NCI-H1436 (cell line): ENCODE data around the gene ILKAP.

ENCODE experiments used
- DNase-seq: peaks from one replicate; lab custom pipeline; 2025; lab: John Stamatoyannopoulos, UW

The ILKAP gene

DNA sequence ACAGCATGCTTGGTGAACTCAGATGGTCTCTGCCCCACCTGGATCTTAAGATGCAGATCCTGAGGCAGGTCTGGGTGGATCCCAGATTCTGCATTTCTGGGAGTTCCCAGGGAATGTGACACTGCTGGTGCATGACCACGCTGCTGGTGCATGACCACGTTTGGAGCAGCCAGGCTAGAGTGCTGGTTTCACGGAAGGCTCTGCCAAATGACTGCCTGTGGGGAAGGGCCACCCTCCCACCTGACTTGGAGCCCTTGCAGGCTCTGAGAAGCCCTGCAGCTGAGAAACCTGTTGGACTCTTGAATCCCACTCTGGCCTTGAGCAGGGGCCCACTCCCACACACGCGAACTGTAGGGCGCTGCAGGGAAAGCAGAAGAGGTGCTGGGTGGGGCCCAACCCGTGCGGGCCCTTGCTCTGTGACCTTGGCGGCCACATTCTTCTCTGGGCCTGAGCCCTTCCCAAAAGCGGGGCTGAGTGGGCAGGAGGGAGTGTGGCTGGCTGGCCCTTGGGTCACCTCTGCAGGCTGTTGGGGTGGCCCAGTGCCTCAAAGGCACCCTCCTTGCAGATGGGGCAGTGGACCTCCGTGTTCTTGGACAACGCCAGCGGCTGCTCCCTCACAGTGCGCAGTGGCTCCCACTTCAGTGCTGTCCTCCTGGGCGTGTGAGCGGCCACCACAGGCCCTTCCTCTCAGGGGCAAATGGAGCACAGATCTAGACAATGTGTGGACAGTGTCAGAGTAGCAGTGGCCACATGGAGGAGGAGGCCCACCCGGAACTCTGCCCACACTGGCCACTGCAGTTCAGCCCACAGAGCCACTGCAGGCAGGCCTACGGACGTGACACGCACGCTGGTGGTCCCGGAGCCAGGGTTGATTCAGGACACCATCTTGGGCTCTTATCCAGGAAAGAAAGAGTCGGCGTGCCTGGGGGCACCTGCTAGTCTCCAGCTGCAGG lies 36.8 kb downstream of the ILKAP start:
- no peak for DNase-seq

DNA sequence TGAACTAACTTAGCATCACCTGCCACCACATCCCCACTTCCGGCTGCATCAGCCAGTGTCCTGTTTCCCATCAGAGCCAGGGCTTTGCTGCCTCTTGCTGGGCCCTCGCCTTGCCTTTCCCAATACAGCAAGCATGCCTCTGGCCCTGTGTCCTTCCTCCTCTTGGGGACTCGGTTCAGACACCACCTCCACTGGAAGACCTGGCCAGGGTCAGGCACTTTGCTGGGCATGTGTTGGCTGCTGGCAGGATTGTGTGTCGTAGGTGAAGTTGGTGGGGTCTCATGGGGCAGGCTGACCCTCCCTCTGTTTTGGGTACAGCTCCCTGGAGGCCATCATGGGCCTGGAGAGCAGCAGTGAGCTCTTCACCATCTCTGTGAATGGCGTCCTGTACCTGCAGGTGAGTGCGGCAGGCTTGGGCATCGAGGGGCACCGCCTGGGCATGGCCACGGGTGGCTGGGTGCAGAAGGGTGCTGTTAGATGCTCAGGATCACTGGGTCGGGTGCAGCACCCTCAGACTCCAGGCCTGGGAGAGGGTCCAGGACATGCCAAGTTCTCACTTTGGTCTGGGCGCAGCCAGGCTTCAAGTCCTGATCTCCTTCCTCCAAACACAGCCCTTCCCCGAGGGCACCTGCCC lies 38.1 kb downstream of the ILKAP start:
- DNase-seq, result no peak

DNA sequence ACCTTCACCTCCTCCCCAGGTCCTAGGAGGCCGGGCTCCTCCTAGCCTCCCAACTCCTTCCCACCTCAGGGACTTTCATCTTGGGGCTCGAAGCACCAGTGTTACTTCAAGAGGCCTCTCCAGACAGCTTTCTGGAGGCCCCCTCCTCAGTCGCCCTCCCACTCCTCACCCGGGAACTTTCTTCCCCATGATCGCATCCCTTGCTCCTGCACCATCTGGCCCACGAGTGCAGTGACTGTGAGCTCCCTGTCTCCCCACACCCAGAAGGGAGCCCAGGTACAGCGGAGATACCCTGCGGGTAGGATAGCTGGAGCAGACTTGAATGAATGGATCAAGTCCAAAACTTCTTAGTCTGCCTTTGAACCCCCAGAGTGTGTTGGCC lies 38.6 kb downstream of the ILKAP start:
- DNase-seq, result no peak

DNA sequence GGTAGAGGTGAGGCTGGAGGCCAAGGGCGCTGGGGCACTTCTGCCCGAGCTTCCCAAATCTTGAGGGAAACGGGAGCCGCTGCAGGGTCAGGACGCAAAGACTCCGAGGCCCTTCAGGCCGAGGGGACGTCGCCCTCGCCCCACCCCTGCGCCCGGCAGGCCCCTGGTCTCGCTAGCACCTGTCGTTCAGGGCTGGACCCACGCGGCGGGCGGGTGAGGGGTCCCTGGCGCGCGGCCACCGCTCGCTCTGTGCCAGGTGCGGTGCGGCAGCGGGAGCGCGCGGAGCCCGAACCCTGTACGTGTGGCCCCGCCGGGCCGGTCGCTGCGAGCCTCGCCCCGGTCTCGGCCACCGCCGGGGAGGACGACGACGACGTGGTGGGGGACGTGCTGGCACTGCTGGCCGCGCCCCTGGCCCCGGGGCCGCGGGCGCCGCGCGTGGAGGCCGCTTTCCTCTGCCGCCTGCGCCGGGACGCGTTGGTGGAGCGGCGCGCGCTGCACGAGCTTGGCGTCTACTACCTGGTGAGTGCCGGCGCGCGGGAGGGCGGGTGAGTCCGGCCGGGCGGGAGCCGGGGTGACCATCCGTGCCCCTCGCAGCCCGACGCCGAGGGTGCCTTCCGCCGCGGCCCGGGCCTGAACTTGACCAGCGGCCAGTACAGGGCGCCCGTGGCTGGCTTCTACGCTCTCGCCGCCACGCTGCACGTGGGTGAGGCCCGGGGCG lies 39.9 kb downstream of the ILKAP start:
- DNase-seq, result no peak

DNA sequence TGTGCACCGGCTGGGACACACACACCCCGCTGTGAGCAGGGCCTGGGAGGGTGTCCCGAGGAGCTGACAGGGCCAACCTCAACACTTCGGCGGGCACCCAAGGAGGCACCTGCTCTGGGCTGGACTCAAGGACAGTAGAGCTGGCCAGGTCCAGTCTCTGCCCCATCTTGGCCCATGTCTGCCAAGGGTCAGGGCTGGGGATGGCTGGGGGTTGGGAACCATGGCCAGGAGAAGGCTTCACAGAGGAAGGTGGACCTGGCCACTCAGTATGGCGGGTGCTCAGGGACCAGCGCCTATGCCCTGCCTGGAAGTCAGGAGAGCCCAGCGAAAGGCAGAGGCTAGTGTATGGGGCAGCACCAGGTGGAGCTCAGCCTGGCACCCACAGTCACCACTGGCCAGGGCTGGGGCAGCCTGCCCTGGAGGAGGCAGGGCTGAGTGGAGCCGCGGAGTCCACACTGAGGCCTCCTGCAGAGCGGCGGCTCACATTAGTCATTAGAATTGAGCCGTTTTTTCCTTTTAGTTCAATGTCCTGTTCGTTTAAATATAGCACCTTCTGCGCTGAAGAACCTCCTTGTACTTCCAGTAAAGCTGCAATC lies 40.6 kb downstream of the ILKAP start:
- DNase-seq, result no peak

DNA sequence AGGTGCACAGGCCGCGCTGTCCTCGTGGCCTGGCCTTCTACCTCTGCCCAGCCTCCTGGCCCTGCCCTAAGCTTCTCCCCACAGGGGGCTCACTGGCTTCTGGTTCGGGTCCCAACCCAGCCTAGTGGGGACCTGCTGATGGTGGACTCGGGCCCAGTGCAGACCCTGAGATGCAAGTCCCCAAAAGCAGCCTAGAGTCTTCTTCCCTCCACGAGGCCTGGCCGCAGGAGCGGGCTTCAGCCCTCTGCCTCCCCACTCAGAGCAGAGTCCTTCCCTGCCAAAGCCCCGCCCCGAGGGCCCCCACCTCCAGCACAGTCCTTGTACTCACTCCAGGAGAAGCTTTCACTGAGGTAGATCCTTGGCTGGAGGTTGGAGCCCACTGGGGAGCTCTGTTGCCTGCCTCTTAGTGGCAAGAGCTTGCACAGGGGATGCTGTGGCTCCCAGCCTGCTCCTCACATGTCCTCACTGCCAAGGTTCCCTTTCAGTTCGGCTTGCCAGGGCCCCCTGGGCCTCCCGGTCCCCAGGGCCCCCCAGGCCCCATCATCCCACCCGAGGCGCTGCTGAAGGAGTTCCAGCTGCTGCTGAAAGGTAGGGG lies 41.1 kb downstream of the ILKAP start:
- no peak for DNase-seq

DNA sequence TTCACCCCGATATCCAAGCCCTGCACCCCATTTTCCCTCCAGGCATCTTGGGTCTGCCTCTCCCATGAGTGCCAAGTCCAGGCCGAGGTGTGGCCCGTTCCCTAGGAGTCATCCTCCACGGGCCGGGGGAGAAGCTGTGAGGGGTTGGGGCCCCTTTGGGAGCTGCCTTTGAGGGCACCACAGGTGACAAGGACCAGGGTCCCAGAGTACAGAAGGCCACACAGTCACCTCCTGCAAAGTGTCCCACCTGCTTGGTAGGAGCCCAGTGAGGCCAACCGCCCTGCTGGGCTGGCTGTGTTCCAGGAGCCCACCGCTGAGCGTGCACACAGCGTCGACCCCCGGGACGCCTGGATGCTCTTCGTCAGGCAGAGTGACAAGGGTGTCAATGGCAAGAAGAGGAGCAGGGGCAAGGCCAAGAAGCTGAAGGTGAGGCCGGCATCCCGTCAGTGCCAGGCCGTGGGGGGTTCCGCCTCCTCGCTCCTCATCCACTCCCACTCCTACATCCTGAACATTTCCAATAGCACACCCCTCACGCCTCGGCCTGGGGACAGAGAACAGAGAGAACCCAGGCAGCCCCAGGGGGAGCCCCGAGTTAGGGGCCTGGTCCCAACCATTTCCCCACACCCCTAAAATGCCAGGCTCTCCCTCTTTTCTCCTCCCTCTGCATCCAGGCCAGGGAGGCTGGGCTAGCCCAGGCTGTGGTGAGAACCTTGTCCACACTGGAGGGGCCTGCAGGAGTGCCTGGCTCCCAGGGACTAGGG lies 42.0 kb downstream of the ILKAP start:
- DNase-seq, result no peak

DNA sequence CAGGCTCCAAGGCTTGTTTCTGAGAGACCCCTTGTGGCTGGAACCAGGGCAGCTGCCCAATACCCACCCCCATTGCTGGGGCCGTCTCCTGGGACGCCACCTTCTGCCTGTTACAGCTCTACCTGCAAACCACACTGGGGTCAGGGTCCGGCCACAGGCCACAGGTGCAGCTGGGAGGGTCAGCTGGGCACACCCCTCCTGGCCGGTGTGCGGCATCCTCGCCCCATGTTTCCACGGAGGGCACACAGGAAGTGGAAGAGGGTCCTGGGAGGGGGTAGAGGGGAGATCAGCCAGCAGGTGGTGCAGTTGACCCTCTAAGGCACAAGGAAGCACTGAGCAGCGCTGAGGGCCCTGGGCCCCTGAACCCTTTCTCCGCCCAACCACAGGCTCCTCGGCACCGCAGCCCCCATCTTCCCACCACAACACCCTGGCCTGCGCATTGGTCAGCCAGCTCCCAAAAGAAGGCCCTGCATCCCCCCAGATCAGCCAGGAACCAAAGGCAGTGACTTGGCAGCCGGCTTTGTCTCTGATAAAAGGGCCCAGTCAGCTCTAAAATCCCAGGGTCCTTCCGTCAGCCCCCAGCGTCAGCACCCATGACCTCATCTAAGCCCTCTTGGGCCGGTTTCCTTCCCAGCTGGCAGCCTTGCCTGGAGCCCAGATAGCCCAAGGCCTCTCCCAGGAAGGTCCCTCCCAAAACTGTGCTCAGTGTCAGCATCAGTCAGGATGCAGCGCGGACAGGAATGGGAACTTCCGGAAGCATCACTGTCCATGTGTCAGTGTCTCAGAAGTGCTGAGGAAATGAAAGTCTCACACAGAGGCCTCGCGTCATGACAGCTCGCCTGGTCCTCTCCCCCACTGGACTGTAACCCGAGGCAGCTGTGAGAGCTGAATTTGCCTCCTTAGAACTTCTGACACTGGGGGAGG lies 43.0 kb downstream of the ILKAP start:
- DNase-seq, result peak; percentile 9

DNA sequence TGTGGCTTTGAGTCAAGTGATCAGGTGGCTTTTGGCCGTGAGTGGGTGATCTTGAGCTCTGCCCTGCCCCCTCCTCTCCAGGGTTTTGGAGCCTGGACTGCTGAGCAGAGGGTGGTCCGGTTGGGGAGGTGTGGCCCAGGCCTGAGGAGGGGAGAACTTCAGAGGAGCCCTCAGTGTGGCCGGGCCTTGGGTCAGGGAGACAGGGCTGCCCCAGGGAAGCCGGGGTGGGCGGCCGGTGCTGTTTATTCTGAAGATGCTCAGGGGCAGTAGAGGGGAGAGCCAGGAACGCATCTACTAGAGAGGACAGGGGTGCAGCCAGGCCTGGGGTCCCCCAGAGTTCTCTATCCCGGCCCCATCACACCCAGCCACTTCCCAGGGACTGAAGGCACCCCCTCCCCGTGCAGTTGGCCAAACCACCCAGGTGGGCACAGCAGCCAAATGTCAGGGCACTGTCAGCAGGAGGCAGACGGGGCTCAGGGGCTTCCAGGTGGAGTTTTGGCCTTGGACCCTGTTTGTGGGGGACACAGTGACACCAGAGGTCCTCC lies 43.8 kb downstream of the ILKAP start:
- DNase-seq, result no peak

DNA sequence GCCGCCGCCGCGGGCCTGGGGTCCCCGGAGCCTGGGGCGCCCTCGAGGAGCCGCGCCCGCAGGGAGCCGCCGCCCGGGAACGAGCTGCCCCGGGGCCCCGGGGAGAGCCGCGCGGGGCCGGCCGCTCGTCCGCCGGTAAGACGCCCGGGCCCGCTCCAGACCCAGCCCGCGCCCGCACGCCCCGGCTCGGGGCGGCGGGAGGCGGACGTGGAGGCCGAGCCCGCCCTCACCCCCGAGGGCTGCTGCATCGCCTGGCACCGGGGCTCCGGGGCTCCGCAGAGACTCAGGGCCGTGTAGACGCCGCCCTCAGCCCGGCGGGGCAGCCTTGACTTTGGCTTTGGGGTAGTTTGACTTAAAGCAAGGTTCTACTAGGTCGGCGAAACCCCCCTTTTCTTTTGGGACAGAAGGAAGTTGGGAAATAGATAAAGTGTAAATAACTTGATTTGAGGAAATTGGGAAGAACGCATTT lies 44.4 kb downstream of the ILKAP start:
- DNase-seq, result no peak

DNA sequence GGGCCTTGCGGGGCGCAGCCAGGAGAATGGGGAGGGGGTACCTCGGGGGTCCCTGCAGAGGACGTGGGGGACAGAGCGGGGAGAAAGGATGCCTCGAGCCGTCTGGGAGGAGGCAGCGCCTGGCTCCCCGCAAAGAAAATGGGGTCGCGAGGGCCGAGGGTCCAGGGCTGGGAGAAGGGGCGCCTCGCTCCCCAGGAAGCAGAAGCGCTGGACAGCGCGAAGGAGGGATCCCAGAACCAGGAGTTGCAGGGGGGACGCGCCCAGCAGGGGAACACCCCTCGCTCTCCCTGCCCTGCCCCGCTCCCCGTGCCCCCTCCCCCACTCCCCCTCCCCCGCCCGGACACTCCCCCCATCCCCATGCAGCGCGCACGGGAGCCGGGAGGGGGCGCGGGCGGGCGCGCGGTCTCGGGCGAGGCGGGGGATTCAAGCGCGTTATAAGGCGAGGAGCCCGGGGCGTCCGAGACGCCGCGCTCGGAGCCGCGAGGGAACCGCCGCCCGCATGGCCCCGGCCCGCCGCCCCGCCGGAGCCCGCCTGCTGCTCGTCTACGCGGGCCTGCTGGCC lies 44.9 kb downstream of the ILKAP start, which contains the start of gene ERFE:
TSS of gene ERFE (plus strand) at position 462 of the 562 bp plus-strand sequence. CDS start at position 500, 38 bp downstream.
- DNase-seq, result peak; percentile 70

DNA sequence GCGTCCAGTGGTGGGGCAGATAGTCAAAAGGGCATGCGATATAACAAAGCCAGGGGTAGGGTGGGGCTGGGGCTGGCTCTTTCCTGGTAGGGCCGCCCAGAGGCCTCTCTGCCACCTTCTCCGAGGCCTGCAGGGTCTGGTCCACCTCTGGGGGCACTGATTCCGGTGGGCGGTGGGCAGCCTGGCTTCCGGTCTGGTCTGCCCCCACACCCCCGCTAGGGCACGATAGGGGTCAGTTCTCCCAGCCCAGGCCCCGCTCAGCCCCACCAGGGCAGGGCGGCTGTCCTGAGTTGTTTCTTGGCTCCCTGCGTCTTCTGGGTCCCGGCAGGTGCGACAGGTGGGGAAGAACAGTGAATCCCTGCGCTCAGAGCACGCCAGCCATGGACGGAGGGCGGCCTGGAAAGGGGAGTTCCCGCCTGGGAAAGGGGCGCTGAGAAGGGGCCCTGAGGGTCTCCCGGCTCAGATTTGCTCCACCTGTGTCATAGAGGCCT lies 45.4 kb downstream of the ILKAP start:
- no peak for DNase-seq

DNA sequence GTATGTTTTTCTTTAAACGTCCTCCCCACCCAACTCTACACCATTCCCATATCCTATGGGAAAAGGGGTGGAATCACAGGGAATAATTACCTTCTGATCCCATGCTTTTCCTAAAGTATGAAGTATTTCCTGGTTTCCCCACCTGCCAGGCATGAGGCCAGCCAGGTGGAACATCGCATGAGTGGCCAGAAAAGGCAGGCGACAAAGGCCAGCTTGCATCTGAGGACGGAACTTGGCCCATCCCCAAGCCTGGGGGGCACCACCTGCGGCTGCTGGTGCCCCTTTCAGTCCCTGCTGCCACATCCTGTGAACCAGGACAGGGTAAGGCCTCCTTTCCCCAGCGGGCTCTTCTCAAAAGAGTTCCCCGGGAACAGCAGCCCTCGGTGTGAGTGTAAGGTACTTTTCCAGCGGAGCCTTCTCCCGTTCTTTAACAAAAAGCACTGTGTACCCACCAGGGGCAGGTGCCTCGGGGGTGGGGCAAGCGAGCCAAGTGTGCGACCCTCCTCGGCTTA lies 45.9 kb downstream of the ILKAP start:
- DNase-seq, result no peak

DNA sequence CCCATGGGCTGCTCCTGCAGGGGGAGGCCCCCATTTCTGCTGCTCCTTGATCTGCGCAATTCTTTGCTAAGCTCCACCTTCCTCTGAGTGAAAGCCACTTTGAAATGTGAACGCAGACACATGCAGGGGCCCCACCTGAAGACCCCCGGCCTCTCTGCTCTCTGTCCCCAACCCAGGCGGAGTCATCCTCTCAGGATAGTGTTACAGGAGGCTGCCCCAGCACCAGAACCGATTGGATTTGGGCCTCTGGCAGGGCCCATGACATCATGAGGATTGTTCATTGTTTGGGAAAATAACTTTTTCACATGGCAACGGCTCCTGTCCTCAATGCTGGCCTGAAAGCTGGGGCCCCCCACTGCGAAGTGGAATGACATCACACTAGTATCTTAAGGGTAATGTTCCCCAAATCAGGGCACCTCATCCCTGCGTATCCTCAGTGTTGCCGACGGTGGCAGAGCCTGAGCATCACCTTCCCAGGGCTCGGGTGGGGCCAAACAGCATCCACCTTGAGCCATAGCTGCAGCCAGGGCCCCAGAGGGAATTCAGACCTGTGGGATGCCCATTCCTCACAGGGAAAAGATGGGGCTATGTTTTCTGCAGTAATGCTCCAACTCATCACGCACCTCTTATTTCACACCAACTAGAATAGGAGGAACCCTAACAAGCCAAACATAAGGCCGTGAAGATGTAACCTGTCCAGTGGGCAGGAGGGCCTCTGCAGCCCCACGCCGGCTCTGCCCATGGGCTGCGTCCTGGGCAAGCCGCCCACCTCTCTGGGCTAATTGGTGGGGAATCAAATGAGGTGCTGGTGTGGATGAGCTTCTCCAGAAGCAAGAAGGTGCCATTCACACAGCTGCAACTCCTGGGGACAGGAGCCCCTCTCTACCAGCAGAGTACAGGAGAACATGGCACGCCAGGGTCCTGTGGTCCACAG lies 47.5 kb downstream of the ILKAP start:
- no peak for DNase-seq

DNA sequence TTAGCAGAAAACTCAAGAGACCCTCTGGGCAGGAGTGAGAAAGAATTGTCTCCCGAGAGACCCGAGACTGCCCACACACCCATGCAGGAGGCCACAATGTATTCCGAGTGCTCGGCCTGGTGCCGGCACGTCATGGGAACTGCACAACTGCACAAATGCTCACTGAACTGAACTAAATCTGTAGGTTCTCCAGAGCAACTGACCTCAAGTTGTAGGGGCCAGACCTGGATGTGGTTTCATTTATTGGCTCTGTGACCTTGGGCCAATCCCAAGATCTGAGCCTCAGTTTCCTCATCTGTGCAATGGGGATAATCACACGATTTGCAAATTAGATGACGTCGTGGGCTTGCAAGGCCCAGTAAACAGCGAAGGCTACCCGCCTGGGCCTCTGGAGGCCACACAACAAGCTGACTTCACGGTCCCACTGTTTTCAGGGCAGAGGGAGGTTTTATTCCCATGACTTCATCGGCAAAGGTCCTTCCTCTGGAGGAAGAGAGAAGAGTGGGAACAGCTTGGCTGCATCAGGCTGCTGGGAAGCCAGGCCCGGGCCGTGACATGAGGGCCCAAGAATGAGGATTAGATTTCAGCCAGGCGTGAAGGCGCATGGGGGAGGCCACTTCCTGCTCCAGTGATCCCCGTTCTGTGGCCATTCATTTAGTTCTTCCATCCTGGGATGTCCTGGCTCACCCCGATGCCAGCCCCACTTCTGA lies 48.3 kb downstream of the ILKAP start:
- no peak for DNase-seq

DNA sequence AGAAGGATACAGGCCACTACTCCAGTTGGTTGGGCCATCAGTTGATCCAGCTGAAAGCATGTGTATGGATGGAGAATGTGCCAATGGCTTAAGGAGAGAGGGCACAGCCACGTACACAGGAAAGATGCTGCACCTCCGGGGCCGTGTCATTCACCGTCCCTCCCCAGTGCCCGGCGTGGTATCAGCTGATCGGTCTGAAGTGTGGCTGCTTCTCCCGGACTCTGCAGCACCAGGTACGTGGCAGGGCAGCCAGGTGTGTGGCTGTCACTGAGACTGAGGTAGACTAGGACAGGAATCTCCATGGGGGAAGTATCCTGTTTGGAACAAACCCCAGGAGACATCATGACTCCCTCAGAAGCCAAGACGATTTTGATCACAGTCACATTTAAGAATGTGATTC lies 48.9 kb downstream of the ILKAP start:
- no peak for DNase-seq
